Lung microvascular endothelial cell (primary cell): ENCODE results near the gene NACC1. TPM values are rescaled to one million over a fixed set of nuclear protein-coding genes. Genes with fewer than 3 reads are reported as not detected.
A peak's percentile ranks its signal among the peaks of the same experiment; 100 is the strongest.

Experiments used
- DNase-seq, 2 donors: peaks; one replicate each; pipeline versions ENCODE4 v3.0.0 to v3.0.0-alpha.2; 2010; ENCODE audit warnings: low read depth in 2 of 2
- total RNA-seq: library from RNA; depleted of rRNA; stranded (reverse); fragments of >200 nt; gene quantifications from 2 replicates; pipeline ENCODE4 v1.2.1, GENCODE V29; 2014

NACC1 gene
- total RNA-seq, 1 donor from 2014 or later: 34.1 TPM

DNA sequence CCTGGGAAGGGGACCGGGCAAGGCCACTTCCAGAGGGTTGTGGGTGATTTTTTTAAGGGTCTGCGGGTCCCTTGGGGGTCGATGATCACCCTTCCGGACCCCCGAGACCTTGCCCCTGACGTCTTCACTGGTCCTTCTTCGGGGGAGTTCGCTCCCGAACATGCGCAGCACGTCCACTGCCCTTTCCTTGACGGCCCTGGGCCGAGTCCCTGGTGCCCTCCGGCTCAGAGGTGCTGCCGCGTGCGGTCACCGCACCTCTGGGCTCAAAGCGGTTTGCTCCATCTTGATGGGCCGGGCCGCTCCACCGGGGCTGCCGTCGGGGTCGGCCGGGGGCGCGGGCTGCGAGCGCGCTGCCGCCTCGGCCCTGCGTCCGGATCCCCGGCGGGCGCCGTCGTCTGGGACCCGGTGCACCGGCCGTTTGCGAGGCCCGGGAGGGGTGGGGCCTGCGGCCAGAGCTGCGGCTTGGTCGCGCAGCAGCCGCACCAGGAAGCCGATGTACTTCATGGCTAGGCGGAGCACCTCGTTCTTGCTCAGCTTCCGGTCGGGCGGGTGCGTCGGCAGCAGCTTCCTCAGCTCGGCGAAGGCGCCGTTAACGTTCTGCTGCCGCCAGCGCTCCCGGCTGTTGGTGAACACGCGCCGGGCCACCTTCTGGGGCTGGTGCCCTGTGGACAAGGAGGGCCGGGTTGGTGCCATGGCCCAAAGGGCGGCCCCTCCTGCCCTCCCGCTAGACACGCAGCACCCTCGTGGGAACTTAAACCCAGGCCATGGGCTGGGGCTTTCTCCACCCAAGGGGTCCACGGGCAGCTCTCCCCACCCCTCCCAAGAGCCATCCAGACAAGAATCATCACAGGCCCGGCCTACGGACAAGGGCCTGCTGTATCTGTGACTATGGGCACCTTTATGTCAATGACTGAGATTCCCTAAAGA is 18.7 kb upstream of the NACC1 start:
- peak; percentile 52 to 94 for DNase-seq

DNA sequence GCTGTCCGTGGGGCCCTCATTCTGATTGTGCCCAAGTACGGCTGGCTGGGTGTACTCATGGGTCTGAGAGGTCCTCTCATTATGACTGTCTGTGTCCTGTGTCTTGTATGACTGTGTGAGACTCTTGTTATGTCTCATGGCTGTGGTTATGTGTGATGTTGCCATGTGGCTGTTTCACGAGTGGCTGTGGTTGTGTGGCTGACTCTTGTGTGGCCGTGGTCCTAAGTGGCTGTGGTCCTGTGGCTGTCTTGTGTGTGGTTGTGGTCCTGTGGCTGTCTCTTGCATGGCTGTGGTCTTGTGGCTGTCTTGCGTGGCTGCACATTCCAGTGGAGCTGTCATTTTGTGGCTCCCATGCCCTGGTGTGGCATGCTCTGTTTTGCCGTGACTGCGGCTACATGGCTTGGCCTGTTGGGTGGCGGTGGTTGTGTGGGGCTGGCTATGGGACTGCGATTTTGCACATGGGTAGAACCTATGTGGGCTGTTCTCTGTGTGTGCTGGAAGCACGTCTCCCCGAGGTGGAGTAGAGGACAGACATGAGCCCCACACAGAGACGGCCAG is 18.0 kb upstream of the NACC1 start:
- peak; percentile 42 to 45 for DNase-seq

DNA sequence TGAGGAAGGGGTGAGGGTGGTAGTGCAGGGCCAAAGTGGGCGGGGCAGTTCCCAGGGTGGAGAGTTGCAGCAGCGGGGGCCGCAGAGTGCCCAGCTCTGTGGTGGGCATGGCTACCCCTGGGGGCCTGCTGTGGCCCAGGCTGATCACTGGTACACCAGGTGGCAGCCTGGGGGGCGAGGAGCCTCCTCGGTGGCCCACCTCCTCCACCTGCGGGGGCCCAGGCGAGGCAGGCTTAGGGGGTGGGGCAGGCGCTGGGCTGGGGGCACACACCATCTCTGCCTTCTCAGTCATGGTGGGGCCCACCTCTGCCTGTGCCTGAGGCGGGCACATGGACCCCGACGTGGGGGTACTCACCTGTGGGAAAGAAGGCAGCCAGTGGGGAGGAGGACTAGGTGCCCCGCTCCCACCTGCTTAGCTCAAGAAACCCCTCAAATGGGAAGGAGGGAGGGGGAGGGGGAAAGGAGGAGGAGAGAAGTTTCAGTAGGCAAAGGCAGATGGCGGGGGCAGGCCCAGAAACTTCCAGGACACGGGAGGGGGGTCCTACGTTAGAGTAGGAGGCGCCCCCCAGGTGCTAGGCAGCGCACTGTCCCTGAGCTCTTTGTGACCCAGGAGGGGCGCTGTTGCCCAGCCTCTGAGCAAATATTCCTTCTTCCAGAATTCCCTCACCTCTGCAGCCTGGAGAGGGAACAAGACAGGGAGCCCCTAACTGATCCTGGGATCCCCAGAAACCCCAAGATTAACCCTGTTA is 17.0 kb upstream of the NACC1 start:
- peak; percentile 70 to 76 for DNase-seq

DNA sequence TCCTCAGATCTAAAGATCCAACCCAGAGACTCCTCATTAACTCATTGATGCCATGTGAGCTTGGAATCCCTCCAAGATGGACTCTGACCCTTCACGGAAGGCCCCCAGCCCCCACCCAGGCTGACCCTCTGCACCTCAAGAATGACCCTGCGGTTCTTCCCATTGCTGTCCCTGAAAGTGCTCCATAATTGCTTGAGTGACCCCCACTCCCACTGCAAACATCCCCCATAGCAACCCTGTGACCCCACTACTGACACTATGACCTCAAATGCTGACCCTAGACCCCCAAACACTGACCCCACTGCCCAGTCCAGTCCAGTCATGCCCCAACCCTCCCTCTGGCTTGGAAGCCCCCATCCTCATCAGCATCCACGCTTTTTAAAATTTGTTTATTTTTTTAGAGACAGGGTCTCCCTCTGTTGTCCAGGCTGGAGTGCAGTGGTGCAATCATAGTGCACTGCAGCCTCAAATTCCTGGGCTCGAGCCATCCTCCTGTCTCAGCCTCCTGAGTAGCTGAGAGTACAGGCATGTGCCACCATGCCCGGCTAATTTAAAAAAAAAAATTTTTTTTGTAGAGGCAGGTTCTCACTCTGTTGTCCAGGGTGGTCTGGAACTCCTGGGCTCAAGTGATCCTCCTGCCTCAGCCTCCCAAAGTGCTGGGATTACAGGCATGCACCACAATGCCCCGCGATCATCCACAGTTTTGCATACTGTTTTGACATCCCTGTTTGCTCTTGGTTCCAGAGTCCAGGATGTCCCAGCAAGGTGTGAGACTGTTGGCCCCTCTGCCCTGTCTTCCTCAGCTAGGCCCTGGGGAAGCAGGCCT is 16.3 kb upstream of the NACC1 start:
- DNase-seq: no peak

DNA sequence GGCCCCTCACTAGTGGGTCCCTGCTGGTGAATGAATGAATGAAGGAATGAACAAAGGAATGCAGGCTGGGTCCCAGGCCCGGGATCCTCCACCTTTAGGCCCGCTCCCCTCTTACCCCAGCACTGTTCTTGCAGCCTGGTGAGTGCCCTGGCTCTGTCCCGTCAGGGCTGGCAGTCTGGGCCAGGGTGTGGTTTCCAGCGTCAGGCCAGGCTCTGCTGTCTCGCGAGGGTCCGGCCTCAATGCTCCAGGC is 15.7 kb upstream of the NACC1 start:
- DNase-seq: no peak

DNA sequence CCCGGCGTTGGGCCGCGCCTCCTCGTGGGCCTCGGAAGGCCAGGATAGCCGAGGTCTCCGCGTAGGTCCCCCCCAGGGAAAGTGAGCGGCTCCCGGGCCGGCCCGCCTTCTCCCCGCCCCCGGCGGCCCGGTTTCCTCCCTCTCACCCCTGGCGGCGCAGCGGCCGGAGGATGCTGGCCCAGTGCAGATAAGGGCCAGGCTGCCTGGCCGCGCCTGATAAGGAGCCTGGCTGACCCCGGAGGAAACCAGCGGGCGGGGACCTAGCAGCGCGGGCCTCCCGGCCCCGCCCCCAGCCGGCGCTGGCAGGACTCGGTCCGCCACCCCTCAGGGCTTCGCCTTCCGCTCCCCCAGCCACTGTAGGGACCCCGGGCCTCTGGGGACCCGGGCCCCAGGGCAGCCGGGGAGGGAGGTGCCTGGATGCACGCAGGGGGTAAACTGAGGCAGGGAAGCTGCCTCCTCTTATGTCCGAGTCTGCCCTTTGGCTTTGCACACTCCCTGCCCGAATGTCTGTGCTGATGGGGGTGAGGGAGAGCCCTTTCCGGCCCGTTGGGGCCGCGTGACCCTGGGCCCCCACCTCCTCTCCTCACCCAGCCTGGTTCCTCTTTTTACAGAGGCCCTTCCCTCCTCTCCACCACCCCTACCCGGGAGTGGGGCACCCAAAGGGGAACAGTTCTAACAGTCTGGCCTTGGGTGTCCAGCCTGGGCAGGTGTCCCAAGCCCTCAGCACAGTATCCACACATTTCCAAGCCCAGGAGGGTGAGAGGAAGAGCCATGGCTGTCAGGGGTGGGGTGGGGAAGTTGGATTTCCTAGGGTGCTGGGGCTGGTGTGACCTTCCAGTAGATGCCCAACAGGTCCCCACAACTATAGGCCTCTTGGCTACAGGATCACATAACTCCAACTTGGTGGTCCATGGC is 15.1 kb upstream of the NACC1 start, which contains the start of gene LYL1:
LYL1 (minus strand) TSS at position 193 of the 915 bp plus-strand sequence. CDS start 1,687 bp downstream, outside the sequence.
- DNase-seq: peak; percentile 94 to 97

DNA sequence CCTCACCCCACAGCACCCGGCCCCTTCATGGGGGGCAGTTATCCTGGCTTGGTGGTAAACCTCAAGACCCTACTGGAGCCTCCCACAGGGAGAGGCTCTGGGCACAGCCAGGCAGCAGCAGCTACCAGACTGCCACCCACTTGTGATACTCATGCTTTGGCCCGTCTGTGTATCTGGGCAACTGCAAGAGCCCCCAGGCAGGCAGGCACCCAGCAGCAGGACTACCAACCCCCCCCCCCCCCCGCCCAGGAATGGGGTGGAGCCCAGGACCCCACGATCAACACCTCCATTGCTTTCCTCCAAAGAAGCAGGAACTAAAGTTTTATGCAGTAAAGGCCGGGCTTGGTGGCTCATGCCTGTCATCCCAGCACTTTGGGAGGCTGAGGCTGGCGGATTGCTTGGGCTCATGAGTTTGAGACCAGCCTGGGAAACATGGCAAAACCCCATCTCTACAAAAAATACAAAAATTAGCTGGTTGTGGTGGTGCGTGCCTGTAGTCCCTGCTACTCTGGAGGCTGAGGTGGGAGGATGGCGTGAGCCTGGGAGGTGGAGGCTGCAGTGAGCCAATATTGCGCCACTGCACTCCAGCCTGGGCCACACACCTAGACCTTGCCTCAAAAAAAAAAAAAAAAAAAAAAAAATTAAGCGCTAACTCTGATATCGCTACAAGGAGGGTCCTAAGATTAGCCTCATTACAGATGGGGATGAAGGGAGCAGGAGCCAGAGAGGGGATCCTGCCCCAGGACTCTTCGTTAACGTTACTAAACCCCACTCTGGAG is 14.3 kb upstream of the NACC1 start:
- no peak for DNase-seq

DNA sequence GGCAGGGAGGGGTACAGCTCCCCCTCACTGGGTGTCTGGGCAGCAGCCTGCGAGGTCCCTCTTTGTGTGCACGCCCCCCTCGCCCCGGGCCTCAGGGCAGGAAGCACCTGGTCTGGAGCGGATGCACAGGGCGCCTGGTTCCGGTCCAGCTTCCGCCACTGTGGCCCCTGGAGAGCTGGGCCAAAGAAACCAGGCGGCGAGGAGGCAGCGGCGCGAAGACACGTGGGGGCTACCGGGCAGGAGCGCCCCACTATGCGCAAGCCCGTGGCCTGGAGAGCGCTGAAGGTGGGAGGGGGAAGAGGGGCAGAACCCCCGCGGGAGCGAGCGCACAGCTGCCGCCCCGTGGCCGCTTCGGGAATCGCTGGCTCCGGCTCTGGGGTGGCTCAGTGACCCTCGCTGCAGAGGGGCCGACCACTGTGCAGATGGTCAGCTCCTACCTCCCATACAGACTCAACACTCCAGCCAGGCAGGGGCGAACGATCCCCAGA is 13.7 kb upstream of the NACC1 start:
- DNase-seq: peak; percentile 93

DNA sequence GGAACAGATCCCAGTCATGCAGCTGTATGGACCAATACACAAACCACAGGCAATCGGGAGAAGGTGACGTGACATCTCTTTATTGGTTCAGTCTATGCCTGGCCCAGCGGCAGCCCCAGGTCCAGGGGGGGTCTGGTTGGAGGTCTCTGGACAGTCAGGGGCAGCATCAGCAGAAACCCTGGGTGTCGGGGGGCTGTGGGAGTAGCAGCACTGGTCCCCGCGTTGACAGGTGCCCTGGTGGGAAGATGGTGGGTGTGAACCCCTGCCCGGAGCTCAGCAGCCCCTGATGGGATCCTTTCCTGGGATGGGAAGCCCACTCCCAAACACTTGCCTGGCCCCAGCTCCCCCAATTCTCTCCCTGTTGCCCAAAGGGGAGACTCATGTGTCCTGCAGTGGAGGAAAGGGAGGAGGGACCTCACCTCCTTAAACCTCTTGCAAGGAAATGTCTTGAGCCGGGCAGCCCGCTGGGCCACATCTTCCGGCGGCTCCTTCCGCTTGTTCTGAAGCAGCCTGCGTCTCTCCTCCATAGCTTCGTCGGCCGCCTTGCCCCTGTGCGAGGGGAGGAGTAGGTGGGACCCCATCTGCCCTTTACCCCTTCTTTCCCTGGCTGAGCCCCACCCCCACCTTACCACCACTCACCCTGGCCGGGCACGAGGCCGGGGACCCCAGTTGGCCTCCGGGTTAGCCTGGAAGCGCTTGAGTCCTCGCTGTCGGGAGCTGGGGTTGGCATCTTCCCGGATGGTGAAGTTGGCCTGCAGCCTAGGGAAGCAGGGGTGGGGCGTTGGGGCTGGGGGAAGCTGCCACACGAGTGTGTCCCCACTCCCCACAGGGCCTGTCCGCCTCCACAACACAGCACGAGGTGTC is 13.0 kb upstream of the NACC1 start:
- no peak for DNase-seq

DNA sequence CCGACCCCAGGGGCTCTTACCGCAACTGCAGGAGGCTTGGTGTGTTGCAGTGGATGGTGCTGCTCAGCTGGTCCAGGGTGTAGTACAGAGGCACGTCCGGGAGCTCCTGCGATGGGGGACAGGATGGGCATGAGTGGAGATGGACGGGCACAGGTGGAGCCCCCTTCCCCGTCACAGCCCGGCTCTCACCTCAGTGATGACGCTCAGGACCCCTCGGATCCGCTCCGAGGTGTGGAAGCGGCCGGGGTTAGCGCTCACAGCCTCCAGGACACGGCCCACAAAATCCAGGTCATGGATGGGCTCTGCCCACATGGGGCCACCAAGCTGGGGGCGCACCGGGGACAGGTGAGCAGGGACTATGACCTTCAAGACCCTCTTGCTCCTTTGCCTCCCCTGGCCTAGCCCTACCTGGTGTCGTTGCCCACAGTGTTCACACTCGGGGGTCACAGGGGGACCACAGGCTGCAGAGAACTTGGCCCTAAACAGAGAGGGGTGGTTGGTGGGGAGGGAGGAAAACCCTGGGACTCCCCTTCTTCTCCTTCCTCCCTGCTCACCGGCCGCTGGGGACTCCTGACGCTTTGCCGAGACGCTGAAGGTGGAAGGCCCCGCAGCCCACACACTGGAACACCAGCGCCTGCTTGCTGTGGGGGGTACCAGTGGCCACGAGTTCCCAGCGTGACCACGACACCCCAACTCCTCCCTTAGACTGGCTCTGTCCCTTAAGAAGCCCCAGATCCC is 8.5 kb upstream of the NACC1 start:
- DNase-seq: no peak

DNA sequence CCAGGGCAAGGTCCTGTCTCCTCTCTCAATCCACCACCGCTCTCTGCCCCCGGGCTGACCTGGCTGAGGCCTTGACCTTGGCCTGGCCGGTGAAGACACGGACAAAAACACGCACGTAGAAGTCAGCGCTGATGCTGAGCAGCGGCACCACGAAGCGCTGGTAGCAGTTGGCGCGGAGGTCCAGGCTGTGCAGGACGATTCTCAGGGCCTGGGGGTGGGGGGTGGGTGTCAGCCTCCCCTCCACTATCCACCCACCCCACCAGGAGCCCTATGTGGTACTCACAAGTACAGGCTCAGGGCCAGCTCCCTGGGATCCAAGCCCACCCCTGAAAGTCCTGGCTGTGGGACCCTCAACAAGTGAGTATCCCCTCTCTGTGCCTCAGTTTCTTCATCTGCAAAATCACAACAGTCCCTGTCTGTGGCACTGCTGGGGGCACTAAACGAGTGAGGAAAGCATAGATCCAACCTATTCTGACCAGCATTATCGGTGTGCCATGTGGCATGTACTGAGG is 7.9 kb upstream of the NACC1 start:
- DNase-seq: no peak

DNA sequence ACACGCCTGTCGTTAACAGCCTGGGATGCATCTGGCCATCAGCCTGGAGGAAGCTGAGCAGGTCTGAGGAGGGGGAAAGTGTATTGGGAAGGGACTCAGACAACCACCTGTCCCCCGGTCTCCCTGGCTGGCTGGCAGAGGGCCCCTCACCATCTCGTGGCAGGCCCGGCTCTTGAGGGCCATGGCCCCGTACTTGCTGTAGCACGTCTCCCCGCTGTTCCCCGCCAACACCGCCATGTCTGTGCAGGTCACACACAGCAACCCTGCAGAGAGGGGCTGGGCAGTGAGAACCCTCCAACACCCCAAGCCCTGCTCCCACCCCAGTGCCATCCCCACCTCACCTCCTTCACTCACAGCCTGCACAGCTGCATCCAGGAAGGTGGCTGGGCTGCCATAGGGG is 5.5 kb upstream of the NACC1 start:
- DNase-seq: no peak

DNA sequence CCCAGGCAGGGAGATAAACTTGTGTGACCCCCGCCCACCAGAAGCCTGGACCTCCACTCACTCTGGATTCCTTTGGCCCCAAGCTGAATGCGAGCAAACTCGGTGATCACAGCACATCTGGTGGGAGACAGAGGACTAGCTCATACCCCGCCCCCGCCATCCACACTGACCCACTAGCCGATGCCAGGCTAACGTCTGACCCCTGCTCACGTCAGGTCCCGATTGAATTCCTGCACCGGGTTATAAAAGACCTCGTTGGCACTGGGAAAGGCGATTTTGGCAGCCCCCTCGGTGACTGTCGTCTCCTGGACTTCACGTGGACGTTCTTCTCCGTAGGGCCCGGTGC is 2.2 kb upstream of the NACC1 start:
- no peak for DNase-seq

DNA sequence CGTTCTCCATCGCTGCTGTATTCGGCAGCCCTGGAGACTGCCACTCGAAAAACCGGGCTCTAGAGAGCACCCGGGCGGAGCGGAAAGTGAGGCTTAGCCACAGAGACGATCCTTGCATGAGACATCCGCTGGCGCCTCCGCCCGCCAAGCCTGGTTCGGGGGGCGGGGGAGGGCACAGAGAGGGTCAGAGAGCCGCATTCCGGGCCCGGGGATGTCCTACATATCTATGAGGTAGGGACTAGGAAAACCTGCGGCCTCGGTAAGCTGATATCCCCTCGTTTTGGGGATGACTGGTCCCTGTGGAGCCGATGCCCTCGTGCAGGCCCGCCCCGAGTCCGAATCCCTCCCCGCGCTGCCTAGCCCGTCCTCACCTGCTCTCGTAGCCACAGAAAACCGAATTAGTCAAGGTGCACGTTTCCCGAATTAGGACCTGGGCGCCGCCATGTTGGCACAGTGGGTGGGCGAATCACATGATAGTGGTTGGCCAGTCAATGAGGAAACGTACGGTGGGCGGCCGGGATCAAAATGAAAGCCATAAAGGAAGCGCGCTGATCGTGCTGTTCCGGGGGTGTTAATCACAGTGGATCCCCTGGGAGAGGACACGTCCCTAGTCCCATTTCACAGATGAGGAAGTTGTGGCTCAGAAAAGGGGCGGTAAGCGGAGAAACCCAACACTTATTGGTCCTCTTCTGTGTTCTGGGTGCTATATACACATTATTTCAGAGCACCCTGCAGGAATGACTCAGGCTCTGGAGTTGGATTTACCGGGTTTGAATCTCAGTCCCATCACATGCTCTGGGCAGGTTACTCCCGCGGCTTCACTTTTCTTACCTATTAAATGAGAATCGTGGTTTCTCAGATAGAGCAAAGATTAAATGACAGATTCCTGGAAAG is 1.5 kb upstream of the NACC1 start, which contains the start of gene TRMT1:
TRMT1 (minus strand) TSS at position 459 of the 894 bp plus-strand sequence; CDS start at position 118, 341 bp downstream.
- peak; percentile 95 to 96 for DNase-seq

DNA sequence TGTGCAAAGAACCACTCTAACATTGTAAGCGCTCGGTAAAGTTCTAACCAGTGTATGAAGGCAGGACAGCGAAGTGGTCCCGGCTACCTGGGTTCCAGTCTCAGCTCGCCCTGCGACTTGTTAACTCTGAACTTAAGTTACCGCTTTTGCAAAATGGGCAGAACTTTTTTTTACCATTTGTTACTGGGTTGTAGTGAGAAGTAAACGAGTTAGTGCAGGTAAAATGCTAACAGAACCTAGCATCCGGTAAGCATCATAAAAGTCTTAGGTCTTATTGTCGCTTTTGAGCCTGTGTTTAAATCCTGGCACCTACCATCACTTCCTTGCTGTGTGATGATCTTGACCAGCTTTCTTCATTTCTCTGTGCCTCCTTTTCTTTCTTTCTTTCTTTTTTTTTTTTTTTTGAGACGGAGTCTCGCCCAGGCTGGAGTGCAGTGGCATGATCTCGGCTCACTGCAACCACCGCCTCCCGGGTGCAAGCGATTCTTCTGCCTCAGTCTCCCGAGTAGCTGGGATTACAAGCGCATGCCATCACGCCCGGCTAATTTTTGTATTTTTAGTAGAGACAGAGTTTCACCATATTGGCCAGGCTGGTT is 790 bp upstream of the NACC1 start:
- no peak for DNase-seq
